T1000 (cell line): ENCODE results near the gene SEC14L2.
"Not testable (repeated sequence)": the region's sequence is repeated elsewhere in the genome, so short reads cannot be mapped to it uniquely, and the experiment has no call there.

Experiments used
- DNase-seq: peaks from one replicate; lab custom pipeline; 2025; ENCODE audit warnings: mixed read lengths; lab: John Stamatoyannopoulos, UW

The SEC14L2 gene

GRCh38 chr22:30426388-30427353 is 29.9 kb downstream of the SEC14L2 start:
- peak; percentile 31 for DNase-seq

GRCh38 chr22:30427871-30428270 is 31.1 kb downstream of the SEC14L2 start:
- DNase-seq, result no peak

GRCh38 chr22:30429887-30430286 is 33.1 kb downstream of the SEC14L2 start:
- DNase-seq, result no peak

- no peak for DNase-seq
These were observed 34.1 kb downstream of the SEC14L2 start for GRCh38 chr22:30430933-30431332.

- no peak for DNase-seq
These were observed 35.3 kb downstream of the SEC14L2 start for GRCh38 chr22:30432096-30432495.

GRCh38 chr22:30432520-30432919 is 35.7 kb downstream of the SEC14L2 start:
- no peak for DNase-seq

GRCh38 chr22:30433227-30433626 is 36.4 kb downstream of the SEC14L2 start:
- DNase-seq, result no peak

GRCh38 chr22:30433773-30434172 is 37.0 kb downstream of the SEC14L2 start:
- DNase-seq, result no peak

GRCh38 chr22:30434843-30435242 is 38.0 kb downstream of the SEC14L2 start:
- DNase-seq, result no peak

GRCh38 chr22:30435674-30436126 is 38.9 kb downstream of the SEC14L2 start:
- no peak for DNase-seq

GRCh38 chr22:30436196-30436595 is 39.4 kb downstream of the SEC14L2 start:
- DNase-seq, result no peak

GRCh38 chr22:30438559-30438958 is 41.7 kb downstream of the SEC14L2 start:
- DNase-seq, result no peak

- DNase-seq, result no peak
These were observed 42.4 kb downstream of the SEC14L2 start for GRCh38 chr22:30439226-30439625.

- no peak for DNase-seq
These were observed 43.0 kb downstream of the SEC14L2 start for GRCh38 chr22:30439836-30440235.

GRCh38 chr22:30441088-30441487 is 44.3 kb downstream of the SEC14L2 start:
- DNase-seq, result no peak

GRCh38 chr22:30444632-30445437 is 48.0 kb downstream of the SEC14L2 start:
- peak; percentile 55 for DNase-seq

- no peak for DNase-seq
These were observed 48.8 kb downstream of the SEC14L2 start for GRCh38 chr22:30445438-30446145.

- no peak for DNase-seq
These were observed 50.8 kb downstream of the SEC14L2 start for GRCh38 chr22:30447656-30448055.

- not testable (repeated sequence) for DNase-seq
These were observed 54.7 kb downstream of the SEC14L2 start for GRCh38 chr22:30451488-30451887.

- no peak for DNase-seq
These were observed 56.0 kb downstream of the SEC14L2 start for GRCh38 chr22:30452861-30453260.

- no peak for DNase-seq
These were observed 57.1 kb downstream of the SEC14L2 start for GRCh38 chr22:30453731-30454510.
